ENCODE results near the gene PFKL. TPM values are rescaled to one million over a fixed set of nuclear protein-coding genes. Genes with fewer than 3 reads are reported as not detected.

PFKL gene
- total and polyA plus RNA-seq, 2 donors (not counting 1 experiment from before 2014, with no cell fraction given) = 267 to 318 TPM

GRCh38 chr21:44265734-44266270 is 34.1 kb upstream of the PFKL start:
- Histone ChIP-seq H2AFZ (ENCODE audit: insufficient read depth, low read depth, low read length, poor library complexity, severe bottlenecking) (no peak overlapping the region), H3K4me1 (ENCODE audit: control insufficient read depth in 2 of 2, insufficient read depth in 2 of 2, low read length in 2 of 2) (peaks cover 4 to 7% of the 10 kb centered on the region in 2 donors), H3K27me3 (replicated peaks in 1 of 4; ENCODE audit: control extremely low read depth in 1 of 4, control insufficient read depth in 3 of 4, insufficient read depth in 4 of 4, low read length in 3 of 4) (no peaks in the 10 kb centered on the region), H3K9me3 (ENCODE audit: control extremely low read depth in 1 of 3, control insufficient read depth in 2 of 3, insufficient read depth in 1 of 3, low read length in 2 of 3) (no peaks in the 10 kb centered on the region), H3K36me3 (replicated peaks in 1 of 2; ENCODE audit: control extremely low read depth in 1 of 2, control insufficient read depth in 1 of 2, extremely low read depth in 1 of 2, insufficient read depth in 2 of 2, low read length in 1 of 2) (no peaks in the 10 kb centered on the region), H3K27ac (ENCODE audit: low read length in 2 of 2) (no peak overlapping the region), H3K4me3 (ENCODE audit: control extremely low read depth in 1 of 5, extremely low read depth in 1 of 5, insufficient read depth in 1 of 5, low read depth in 2 of 5, low read length in 4 of 5) (no peak overlapping the region), H3K79me2 (ENCODE audit: control insufficient read depth, insufficient read depth, low read length) (no peaks in the 10 kb centered on the region), H4K20me1 (ENCODE audit: control insufficient read depth, insufficient read depth, low read length, poor library complexity, severe bottlenecking) (no peaks in the 10 kb centered on the region), H3K9ac (ENCODE audit: low read length) (no peak overlapping the region), H3K4me2 (replicated peaks; ENCODE audit: low read depth, low read length, poor library complexity, severe bottlenecking) (no peak overlapping the region)
- TF ChIP-seq EZH2 (IDR thresholded peaks at IDR 0.05; ENCODE audit: borderline replicate concordance, insufficient read depth, low read depth, low read length, poor library complexity, severe bottlenecking) (no peak), CTCF (IDR thresholded peaks at IDR 0.05) (no peak)
- intact Hi-C loops (cut with micrococcal nuclease) = no loop called here
- no peaks in the 10 kb centered on the region for H3K27me3 Mint-ChIP-seq
- peaks cover 4% of the 10 kb centered on the region for H3K4me1 Mint-ChIP-seq
- no peaks in the 10 kb centered on the region for H3K9me3 Mint-ChIP-seq (ENCODE audit: insufficient read depth)
- H3K27ac Mint-ChIP-seq = no peak overlapping the region
- ChIA-PET POLR2A (interaction anchor here (0.5 kb wide), 1 partner anchor 523 kb away, joined by 11 read pairs; no protein-coding TSS in a partner anchor), CTCF (interaction anchor here (0.7 to 1.3 kb wide), 2 partner anchors 8 to 31 kb away, joined by 3 read pairs; no protein-coding TSS in a partner anchor)
- DNase-seq = no peak
- 95% methylated on average over 17 of the region's 17 CpGs for WGBS (ENCODE audit: insufficient coverage)
- no peak overlapping the region for H3K4me3 Mint-ChIP-seq
- no peak for ATAC-seq (ENCODE audit: low read depth)

GRCh38 chr21:44267655-44268142 is 32.2 kb upstream of the PFKL start:
- peak; percentile 62 for DNase-seq
- H3K4me3 ChIP-seq (ENCODE audit: control extremely low read depth in 1 of 5, extremely low read depth in 1 of 5, insufficient read depth in 1 of 5, low read depth in 2 of 5, low read length in 4 of 5) = no peak overlapping the region
- Mint-ChIP-seq H3K9me3 (ENCODE audit: insufficient read depth) (no peaks in the 10 kb centered on the region), H3K27ac (no peak overlapping the region), H3K4me1 (peaks cover 4% of the 10 kb centered on the region), H3K27me3 (no peaks in the 10 kb centered on the region), H3K4me3 (no peak overlapping the region)
- POLR2A ChIA-PET = no interaction called here
- no peaks in the 10 kb centered on the region for H3K27me3 ChIP-seq (replicated peaks in 1 of 4; ENCODE audit: control extremely low read depth in 1 of 4, control insufficient read depth in 3 of 4, insufficient read depth in 4 of 4, low read length in 3 of 4)
- H3K9ac ChIP-seq (ENCODE audit: low read length) = no peak overlapping the region
- TF ChIP-seq EZH2 (IDR thresholded peaks at IDR 0.05; ENCODE audit: borderline replicate concordance, insufficient read depth, low read depth, low read length, poor library complexity, severe bottlenecking) (no peak), CTCF (IDR thresholded peaks at IDR 0.05) (peak; percentile 40)
- no peaks in the 10 kb centered on the region for H3K79me2 ChIP-seq (ENCODE audit: control insufficient read depth, insufficient read depth, low read length)
- ATAC-seq (ENCODE audit: low read depth) = peak; percentile 56
- H3K9me3 ChIP-seq (ENCODE audit: control extremely low read depth in 1 of 3, control insufficient read depth in 2 of 3, insufficient read depth in 1 of 3, low read length in 2 of 3) = no peaks in the 10 kb centered on the region
- 71% methylated on average over 19 of the region's 19 CpGs for WGBS (ENCODE audit: insufficient coverage)
- H3K4me1 ChIP-seq (ENCODE audit: control insufficient read depth in 2 of 2, insufficient read depth in 2 of 2, low read length in 2 of 2) = peaks cover 4 to 7% of the 10 kb centered on the region in 2 donors
- CTCF ChIA-PET = interaction anchor here (0.9 to 2.2 kb wide), 4 partner anchors 29 to 457 kb away, joined by 3 to 9 read pairs (median 6); no protein-coding TSS in a partner anchor
- intact Hi-C loops (cut with micrococcal nuclease) = no loop called here
- peak overlapping the region; percentile 26 for H3K4me2 ChIP-seq (replicated peaks; ENCODE audit: low read depth, low read length, poor library complexity, severe bottlenecking)
- no peaks in the 10 kb centered on the region for H3K36me3 ChIP-seq (replicated peaks in 1 of 2; ENCODE audit: control extremely low read depth in 1 of 2, control insufficient read depth in 1 of 2, extremely low read depth in 1 of 2, insufficient read depth in 2 of 2, low read length in 1 of 2)
- no peak overlapping the region for H2AFZ ChIP-seq (ENCODE audit: insufficient read depth, low read depth, low read length, poor library complexity, severe bottlenecking)
- H3K27ac ChIP-seq (ENCODE audit: low read length in 2 of 2) = no peak overlapping the region
- no peaks in the 10 kb centered on the region for H4K20me1 ChIP-seq (ENCODE audit: control insufficient read depth, insufficient read depth, low read length, poor library complexity, severe bottlenecking)
